GM12874 (cell line): ENCODE data around the gene NME7.

Source experiments
- TF ChIP-seq, protein P1 (sequence below): IDR thresholded peaks from 2 replicates; pipeline ENCODE4 v1.5.1; 2011; ENCODE audit warnings: low read depth, mild to moderate bottlenecking, control low read depth, low read length, moderate library complexity; ENCODE audit not compliant: insufficient read depth

NME7 gene

DNA sequence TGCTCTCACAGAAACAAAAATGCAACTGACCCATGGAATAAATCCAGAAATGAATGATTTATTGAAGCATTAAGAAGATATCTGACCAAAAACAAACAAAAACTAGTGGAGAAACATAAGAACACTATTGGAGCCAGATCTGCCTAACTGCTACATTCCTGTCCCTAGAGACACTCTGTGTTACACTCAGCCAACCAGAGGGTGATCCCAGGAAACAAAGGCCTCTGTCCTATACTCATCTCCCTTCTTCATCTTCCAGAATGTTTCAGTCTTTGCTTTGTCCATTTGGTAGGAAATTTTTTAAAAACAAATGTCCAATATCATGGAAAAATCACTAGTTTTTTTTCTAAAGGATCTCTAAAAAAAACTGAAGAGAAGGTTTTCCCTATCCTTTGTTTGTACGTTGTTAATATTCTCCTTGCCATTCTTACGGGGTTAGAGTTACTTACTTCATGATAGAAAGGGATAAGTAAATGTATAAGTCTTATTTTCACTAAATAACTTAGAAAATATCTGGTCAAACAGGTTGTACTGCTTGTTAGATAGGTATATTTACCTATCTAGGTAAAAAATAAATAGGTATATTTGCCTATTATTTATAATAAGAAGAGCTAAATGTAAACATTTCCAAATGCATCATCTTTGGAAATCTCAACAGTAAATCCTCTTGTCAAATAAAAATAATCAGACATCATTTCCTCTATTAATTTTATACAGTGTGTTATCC, 59.1 kb downstream of the NME7 start:
- TF ChIP-seq, protein P1, sequence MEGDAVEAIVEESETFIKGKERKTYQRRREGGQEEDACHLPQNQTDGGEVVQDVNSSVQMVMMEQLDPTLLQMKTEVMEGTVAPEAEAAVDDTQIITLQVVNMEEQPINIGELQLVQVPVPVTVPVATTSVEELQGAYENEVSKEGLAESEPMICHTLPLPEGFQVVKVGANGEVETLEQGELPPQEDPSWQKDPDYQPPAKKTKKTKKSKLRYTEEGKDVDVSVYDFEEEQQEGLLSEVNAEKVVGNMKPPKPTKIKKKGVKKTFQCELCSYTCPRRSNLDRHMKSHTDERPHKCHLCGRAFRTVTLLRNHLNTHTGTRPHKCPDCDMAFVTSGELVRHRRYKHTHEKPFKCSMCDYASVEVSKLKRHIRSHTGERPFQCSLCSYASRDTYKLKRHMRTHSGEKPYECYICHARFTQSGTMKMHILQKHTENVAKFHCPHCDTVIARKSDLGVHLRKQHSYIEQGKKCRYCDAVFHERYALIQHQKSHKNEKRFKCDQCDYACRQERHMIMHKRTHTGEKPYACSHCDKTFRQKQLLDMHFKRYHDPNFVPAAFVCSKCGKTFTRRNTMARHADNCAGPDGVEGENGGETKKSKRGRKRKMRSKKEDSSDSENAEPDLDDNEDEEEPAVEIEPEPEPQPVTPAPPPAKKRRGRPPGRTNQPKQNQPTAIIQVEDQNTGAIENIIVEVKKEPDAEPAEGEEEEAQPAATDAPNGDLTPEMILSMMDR, result no peak

DNA sequence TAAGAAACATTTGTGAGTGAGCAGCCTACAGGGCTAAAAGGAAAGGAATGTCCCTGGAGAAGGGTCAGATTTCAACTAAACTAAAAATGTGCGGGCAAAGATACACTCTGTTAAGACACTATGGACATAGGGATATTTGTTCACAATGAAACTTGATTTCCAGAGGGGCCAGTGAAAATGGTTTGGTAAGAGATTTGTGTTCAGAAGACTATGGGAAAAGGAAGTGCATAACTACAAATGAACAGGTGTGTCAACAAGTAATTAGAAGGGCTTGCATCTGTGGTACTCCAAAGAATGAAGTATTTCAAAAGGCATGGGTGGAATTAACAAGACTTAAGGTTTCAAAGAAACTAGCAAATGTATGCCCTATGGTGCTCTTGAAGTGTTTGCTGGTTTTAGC, 60.4 kb downstream of the NME7 start:
- TF ChIP-seq, protein P1, result no peak

DNA sequence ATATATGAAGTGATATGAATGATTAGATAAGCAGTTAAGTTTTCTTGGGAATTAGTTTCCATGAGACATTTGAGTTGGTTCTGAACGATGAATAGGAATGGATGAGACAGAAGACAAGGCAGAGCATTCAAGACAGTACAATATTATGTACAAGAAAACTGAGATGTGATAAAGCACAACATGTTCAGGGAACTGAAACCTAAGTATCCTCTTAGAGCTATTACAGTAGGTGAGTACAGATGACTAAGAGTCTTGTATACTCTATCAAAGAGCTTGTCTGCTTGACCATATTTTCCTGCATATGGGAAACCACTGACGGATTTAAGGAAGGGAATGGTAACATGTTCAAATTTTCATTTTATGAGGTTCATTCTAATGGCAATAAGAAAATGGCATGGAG, 61.6 kb downstream of the NME7 start:
- TF ChIP-seq, protein P1, result no peak

DNA sequence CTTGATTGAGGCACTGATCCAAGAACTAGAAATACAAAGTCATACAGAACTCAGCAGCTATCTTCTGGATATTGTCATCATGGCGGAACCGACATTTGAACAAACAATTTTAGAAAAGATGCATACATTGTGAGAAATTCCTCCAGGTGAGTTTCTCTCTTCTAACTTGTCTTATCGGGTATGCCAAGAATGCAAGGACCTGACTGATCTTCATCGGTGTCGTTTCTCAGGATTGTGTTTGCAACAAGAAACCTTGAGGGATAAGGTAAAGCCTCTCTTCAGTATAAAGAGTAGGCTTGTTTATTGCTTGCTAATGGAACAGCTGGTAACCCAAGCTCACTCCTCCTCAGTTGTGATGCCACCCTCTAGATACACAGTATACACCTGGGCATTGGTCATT, 62.2 kb downstream of the NME7 start:
- TF ChIP-seq, protein P1, result no peak

DNA sequence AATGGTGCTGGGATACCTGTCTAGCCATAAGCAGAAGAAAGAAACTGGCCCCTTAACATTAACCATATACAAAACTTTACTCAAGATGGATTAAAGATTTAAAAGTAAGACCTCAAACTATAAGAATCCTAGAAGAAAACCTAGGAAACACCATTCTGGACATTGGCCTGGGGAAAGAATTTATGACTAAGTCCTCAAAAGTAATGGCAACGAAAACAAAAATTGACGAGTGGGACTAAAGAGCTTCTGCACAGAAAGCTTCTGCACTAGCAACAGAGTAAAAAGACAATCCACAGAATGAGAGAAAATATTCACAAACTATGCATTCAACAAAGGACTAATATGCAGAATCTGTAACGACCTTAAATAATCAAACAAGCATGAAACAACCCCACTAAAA, 66.7 kb downstream of the NME7 start:
- TF ChIP-seq, protein P1, result no peak

DNA sequence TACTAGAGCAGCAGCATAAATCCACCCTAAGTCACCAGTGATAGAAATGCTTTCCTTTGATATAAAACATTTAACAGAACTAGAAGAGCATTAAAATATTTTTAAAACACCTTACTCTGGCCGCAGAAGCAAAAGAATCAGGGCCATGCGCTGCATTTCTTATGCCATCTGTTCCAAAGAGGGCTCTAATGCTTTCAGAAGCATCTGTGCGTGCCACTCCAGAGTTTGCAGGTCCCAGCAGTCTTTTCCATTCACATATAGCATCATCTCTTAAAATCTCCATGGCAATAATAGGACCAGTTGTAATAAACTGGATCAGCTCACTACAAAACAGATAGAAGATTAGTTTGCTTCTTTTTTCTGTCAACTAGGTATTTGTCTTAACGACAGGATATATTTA, 69.2 kb downstream of the NME7 start:
- TF ChIP-seq, protein P1, result no peak

DNA sequence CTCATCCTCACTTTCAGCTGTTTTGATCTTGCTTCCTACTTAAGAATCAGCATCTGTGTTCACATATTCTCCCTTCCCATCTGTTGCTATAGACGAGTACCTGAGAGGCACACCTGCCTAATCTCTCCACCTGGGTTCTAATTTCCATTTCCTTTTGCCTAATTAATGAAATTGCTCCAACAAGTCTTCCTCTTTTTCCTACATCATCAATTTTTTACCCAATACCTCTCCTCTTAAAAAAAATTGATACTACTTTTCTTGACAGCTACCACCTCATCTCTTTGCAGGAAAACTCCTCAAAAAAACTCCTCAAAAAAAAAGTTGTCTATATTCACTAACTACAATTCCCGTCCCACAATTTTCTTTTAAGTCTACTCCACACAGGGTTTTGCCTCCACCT, 71.8 kb downstream of the NME7 start:
- TF ChIP-seq, protein P1, result no peak
